HG03159 (cell line): Measurements from ENCODE around the gene TRIM33.

ENCODE experiments used
- ATAC-seq: cut with Tn5 transposase; IDR thresholded peaks from one replicate; pipeline ENCODE4 v1.9.1; 2021; ENCODE audit warnings: mild to moderate bottlenecking, moderate library complexity; ENCODE audit not compliant: unreplicated experiment

Gene TRIM33

DNA sequence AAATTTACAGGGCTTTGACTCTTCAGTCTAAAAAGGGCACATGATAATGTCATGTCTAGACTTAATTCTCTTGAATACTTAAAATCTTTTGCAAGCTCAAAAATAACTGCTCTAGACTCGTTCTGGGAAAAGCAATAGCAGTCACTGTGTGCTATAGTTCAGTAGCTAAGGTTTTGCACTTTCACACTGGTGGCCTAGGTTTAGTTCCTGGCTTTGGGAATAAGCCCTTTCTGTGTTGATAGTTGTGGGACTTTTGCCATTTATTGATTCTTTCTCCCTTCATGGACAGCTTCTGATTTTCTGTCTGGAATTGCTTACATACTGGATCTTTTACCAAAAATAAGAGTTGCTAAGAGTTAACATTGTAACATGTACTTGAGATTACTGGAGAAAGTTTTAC, 151.2 kb downstream of the TRIM33 start:
- ATAC-seq: no peak

GRCh38 chr1:114355240-114355639, 155.8 kb downstream of the TRIM33 start:
- no peak for ATAC-seq

DNA sequence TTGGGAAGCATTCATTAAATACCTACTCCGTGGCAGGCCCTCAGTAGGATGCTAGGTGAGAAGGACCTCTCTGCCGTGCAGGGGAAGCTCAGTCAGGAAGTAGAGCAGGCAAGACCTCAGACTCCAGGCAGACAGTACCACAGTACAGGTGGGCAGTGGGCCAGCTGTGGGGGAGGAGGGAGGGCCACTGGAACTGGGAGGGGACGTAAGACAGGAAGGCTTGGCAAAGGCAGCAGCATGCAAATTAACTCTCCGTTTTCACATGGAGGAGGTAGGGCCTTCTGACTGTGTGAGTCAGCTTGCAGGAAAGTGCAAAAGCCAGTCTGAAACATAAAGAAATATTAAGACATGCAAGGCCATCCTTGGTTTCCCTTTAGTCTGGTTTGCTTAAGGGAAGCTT, 157.7 kb downstream of the TRIM33 start:
- peak; percentile 58 for ATAC-seq

GRCh38 chr1:114352797-114353196, 158.2 kb downstream of the TRIM33 start:
- ATAC-seq: no peak

DNA sequence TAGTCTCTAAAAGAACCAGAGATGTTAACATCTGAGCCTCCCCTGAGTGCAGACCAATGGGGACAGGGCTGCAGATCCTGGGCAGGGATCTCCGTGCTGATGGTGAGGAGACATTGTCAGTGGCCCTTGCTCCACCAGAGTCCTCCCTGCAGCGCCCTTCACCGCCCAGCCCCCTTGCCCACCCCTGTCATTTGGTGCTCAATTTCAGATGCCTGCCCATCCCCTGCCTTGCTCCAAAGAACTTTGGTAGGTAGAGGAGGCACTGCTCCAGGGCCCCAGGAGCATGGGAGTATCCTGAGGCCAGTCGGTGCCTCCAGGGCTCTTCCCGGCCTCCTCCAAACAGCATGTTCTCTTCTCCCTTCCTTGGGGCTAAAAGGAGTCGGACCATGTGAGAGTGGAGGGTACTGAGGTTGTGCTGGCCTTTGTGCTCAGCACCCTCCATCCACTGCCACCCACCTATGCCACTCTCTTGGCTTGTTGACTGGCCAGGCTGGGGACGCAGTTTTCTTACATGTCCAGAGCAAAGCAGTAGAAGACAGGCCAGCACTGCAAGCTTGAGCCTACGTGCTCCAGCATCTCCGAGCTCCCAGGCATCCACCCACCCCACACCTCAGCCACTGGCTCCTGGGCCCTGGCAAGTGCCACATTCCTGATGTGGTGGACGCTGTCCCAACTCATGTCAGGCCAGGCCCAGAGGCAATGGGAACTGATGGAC, 160.1 kb downstream of the TRIM33 start:
- ATAC-seq: no peak

DNA sequence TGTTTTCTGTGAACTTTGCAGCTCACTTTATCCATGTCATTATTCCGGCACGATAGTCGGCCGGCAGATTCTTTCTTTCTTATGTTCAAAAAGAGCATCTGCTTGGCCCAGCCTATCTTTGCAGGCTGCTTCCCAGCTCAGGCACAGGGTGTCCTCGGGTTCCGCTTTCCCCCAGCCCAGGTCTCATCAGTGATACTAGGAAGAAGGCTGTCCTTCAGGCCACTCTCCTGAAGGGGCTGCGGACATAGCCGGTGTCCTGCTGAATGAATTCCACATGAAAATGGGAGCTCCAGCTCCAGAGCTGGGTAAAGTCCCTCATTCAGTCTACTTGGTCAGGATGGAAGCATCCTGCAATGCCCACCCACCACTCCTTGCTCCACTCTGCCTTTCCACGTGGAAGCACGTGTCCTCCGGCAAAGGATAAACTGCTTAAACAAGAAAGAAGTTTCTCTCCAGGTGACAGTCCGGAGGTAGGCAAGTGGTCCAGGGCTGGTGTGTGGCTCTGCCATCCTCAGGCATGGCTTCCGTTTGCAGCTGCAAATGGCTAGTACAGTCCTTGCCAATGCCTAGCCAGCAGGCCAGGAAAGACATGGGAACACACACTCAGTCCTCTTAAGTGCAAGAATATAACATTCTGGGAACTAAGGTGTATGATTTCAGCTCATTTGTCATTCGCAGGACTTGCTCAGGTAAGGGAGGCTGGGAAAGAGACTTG, 161.0 kb downstream of the TRIM33 start:
- no peak for ATAC-seq

DNA sequence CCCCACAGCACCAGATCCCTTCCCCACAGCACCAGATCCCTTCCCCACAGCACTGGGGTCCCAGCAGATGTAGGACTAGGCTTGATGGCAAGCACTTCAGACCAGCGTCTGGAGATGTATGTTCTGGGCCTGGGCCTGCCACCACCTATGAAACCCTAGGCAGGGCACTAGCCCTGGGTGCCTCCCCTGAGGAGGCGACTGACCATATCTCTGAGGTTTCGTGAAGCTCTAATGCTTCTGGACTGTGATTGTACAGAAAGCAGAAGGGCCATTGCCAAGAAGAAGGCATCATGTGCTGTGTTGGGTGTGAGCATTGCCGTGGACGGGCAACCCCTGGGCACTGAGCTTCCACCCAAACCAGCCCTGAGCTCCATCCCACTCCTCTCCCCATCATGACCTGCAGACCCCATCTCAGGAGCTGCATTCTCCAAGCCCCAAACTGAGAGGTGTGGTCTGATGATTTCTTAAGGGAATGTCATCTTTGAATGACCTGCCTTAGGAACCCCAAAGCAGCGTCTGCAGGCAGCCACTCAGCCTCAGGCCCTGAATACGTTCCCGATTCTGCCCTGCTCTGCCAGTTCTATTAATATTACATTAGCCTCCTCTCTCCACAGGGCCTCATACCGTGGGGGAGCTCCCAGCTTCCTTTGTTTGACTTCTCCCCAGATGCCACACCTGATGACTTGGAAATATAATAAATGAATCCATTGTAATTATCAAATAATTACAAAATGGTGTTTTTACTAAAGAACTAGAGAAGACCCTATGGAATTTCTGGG, 163.4 kb downstream of the TRIM33 start:
- no peak for ATAC-seq

- peak; percentile 98 for ATAC-seq
Observed at GRCh38 chr1:114346480-114347029, 164.4 kb downstream of the TRIM33 start.

- peak; percentile 30 for ATAC-seq
Observed at GRCh38 chr1:114345930-114346479, 165.0 kb downstream of the TRIM33 start.

DNA sequence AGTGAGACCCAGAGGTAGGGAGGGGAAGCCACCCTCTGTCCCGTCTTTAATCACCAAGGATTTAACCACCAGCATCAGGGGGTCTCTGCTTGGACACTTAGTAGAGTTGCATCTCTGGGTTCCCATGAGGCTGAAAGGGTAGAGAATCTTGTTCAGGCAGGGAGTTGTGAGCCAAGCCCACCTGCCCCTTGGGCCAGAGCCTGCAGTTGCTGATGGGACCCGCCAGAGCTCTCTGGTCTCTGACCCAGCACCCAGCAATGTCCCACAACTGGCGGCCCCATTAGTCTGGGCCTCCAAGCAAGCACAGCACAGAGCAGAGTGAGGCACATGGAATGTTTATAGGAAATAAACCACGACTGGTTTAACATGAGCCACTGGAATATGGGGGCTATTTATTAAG, 166.3 kb downstream of the TRIM33 start:
- ATAC-seq: no peak
